PFSK-1 (cell line): Measurements from ENCODE around the gene SLC4A7.

Source experiments
- FOXP2 ChIP-seq: optimal IDR thresholded peaks from 2 replicates; pipeline ENCODE3; 2011; ENCODE audit warnings: borderline replicate concordance, control low read depth, inconsistent platforms; ENCODE audit not compliant: insufficient read depth; ENCODE audit errors: extremely low read length, extremely low read depth
- POLR2AphosphoS5 ChIP-seq: IDR thresholded peaks from 2 replicates; pipeline ENCODE4 v1.6.1; 2012; ENCODE audit warnings: low read depth, mild to moderate bottlenecking, control low read depth, low read length, moderate library complexity
- REST ChIP-seq, 2 experiments: IDR thresholded peaks; 2 replicates each; pipeline versions ENCODE4 v1.6.1 to v1.8.0; 2011 to 2012; ENCODE audit warnings: low read depth in 2 of 2, low read length in 2 of 2, control low read depth in 1 of 2, inconsistent platforms in 1 of 2, mild to moderate bottlenecking in 1 of 2, moderate library complexity in 1 of 2; ENCODE audit not compliant: insufficient read depth in 1 of 2
- SIN3A ChIP-seq: IDR thresholded peaks from 2 replicates; pipeline ENCODE4 v1.6.1; 2012; ENCODE audit warnings: mild to moderate bottlenecking, low read length, moderate library complexity, borderline replicate concordance; ENCODE audit not compliant: insufficient read depth
- TAF1 ChIP-seq: IDR thresholded peaks from 2 replicates; pipeline ENCODE4 v1.6.1; 2012; ENCODE audit warnings: low read length, control low read depth, borderline replicate concordance; ENCODE audit not compliant: insufficient read depth

Gene SLC4A7

GRCh38 chr3:27483117-27484014 is 818 bp downstream of the SLC4A7 start:
- peak; percentile 42; the same call in 1 of the 2 replicates for TF ChIP-seq TAF1
- TF ChIP-seq SIN3A, result no peak; the same call in 1 of the 2 replicates

- no peak for TF ChIP-seq SIN3A
- TF ChIP-seq FOXP2, result no peak
- TF ChIP-seq TAF1, result no peak
- no peak for TF ChIP-seq POLR2AphosphoS5
- TF ChIP-seq REST (IDR thresholded peaks at IDR 0.05; ENCODE audit: insufficient read depth in 1 of 2, low read depth in 2 of 2, low read length in 2 of 2), result no peak
Measured at GRCh38 chr3:27479806-27480543, 4.2 kb downstream of the SLC4A7 start.

DNA sequence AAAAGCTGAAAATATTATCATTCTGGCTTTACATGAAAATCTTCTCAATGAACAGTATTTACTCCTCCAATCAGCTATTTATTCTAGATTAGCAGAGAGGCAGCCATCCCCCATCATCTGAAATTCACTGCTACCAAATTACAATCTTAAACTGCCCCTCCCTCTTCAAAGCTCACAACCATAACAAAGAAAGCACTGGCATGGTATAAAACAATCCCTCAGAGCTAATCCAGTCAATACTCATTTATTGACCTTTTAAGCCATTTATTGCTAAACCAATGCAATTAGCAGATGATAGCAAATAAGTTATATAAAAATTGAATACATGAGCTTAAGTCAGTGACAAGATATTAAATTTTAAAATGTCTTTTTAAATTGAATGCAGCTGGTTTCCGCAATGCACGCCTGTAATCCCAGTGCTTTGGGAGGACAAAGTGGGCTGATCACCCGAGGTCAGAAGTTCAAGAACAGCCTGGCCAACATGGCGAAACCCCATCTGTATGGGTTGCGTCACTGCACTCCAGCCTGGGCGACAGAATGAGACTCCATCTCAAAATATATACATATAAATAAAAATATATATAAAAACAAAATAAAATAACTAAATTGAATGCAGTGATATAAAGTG is 12.1 kb downstream of the SLC4A7 start:
- TF ChIP-seq FOXP2, result no peak
- no peak for TF ChIP-seq REST (IDR thresholded peaks at IDR 0.05; ENCODE audit: insufficient read depth in 1 of 2, low read depth in 2 of 2, low read length in 2 of 2)
- no peak for TF ChIP-seq TAF1
- TF ChIP-seq POLR2AphosphoS5, result no peak
- no peak for TF ChIP-seq SIN3A

GRCh38 chr3:27468283-27468886 is 15.8 kb downstream of the SLC4A7 start:
- TF ChIP-seq TAF1 (no peak), FOXP2 (no peak), SIN3A (no peak), REST (IDR thresholded peaks at IDR 0.05; ENCODE audit: insufficient read depth in 1 of 2, low read depth in 2 of 2, low read length in 2 of 2) (no peak), POLR2AphosphoS5 (no peak)

- TF ChIP-seq FOXP2 (no peak), TAF1 (no peak), REST (IDR thresholded peaks at IDR 0.05; ENCODE audit: insufficient read depth in 1 of 2, low read depth in 2 of 2, low read length in 2 of 2) (no peak), POLR2AphosphoS5 (no peak), SIN3A (no peak)
Measured at GRCh38 chr3:27467545-27467944, 16.6 kb downstream of the SLC4A7 start.
